Adrenal gland (tissue), 12 donors: ENCODE measurements around the gene TELO2. TPM values are rescaled to one million over a fixed set of nuclear protein-coding genes. Genes with fewer than 3 reads are reported as not detected.

Source experiments
- DNase-seq, 7 donors: peaks; one replicate each; pipeline ENCODE4 v3.0.0-alpha.2; 2019 to 2020
- H3K27ac ChIP-seq, 5 donors: fragments of 200-600 bp; sonication (generic) in 4 of 5; 1 replicate in 3 of 5; 2 replicates in 2 of 5; pipeline versions ENCODE4 v1.5.1 to v1.8.0; 2016 to 2020; ENCODE audit warnings: mild to moderate bottlenecking in 1 of 5
- H3K27me3 ChIP-seq: fragments of 200-600 bp; 2 replicates; pipeline ENCODE4 v1.8.0; 2021
- H3K36me3 ChIP-seq, 2 donors: fragments of 200-600 bp; replicated peaks in 1 of 2; 1 replicate in 1 of 2; 2 replicates in 1 of 2; pipeline versions ENCODE4 v1.5.1 to v1.8.0; 2018 to 2022
- H3K4me1 ChIP-seq, 2 donors: fragments of 200-600 bp; replicated peaks in 1 of 2; 1 replicate in 1 of 2; 2 replicates in 1 of 2; pipeline versions ENCODE4 v1.5.1 to v1.8.0; 2018 to 2021
- H3K4me3 ChIP-seq, 4 donors: fragments of 200-600 bp; sonication (generic) in 3 of 4; one replicate each; pipeline ENCODE4 v1.5.1; 2016 to 2018
- H3K9me3 ChIP-seq, 3 donors: fragments of 200-600 bp; sonication (generic) in 1 of 3; replicated peaks in 1 of 3; 1 replicate in 2 of 3; 2 replicates in 1 of 3; pipeline versions ENCODE4 v1.5.1 to v1.8.0; 2016 to 2021
- POLR2A ChIP-seq, 2 donors: fragments of 450-650 bp; IDR thresholded peaks; one replicate each; pipeline ENCODE4 v1.6.1; 2017; ENCODE audit warnings: antibody characterized with exemption in 2 of 2, mild to moderate bottlenecking in 2 of 2, moderate library complexity in 1 of 2
- WGBS, 4 donors: extraction: QIAGEN DNeasy Blood & Tissue Kit in 2 of 4; methylation state at CpG; one replicate each; pipeline versions ENCODE4 v1.1.5 to v1.1.7; 2013 to 2017; 5-methylcytosine and 5-hydroxymethylcytosine counted together
- intact Hi-C, 2 donors: fragments of 100-400 bp; cut with DNase I; formaldehyde crosslinking; loops; one replicate each; pipeline versions ENCODE4 v1.14.1 to v1.15.0; 2022 to 2023
- polyA plus RNA-seq, 3 donors: library from polyadenylated mRNA; stranded (reverse); fragments of 200-250 nt in 2 of 3; fragments of 350-450 nt in 1 of 3; fragmentation: Illumina TruSeq in 1 of 3; extraction: RNeasy Lipid Tissue Mini Kit (QIAGEN cat#74804) in 1 of 3; gene quantifications; one replicate each; pipeline ENCODE4 v1.2.3, GENCODE V29; 2013 to 2014
- total RNA-seq, 9 donors: library from RNA; depleted of rRNA in 4 of 9; stranded (reverse); fragments of >200 nt in 4 of 9; fragments of 120-200 nt in 1 of 9; fragmentation: NEBNext Ultra II Directional in 1 of 9; extraction: Animal tissue kit (Norgen Biotek cat#: 25700) in 1 of 9; gene quantifications; one replicate each; pipeline versions ENCODE4 v1.1.0 to v1.2.4, GENCODE V29; 2013 to 2023
- TF ChIP-seq, protein P1 (sequence below), 6 experiments: fragments of 450-650 bp in 4 of 6; fragments of 200-600 bp in 2 of 6; sonication (generic) in 1 of 6; IDR thresholded peaks; 1 replicate in 5 of 6; 2 replicates in 1 of 6; pipeline versions ENCODE4 v1.5.1 to v1.8.0; 2016 to 2021; ENCODE audit warnings: antibody characterized with exemption in 6 of 6, mild to moderate bottlenecking in 2 of 6, moderate library complexity in 1 of 6
- donor health status: healthy with polysubstance abuse.
- donor health status: Bipolar disorder and iron deficiency.
- donor health status: DM: yes; HTN: yes; CAD: no.
- donor health status: DM: no; HTN: no; CAD: no.
- donor health status: DM: no; HTN: no; CAD: no.
- donor health status: DM: yes; HTN: yes; CAD: no.

TELO2 gene
- total and polyA plus RNA-seq, 12 donors: 1.3 to 173 (median 23.7) TPM

DNA sequence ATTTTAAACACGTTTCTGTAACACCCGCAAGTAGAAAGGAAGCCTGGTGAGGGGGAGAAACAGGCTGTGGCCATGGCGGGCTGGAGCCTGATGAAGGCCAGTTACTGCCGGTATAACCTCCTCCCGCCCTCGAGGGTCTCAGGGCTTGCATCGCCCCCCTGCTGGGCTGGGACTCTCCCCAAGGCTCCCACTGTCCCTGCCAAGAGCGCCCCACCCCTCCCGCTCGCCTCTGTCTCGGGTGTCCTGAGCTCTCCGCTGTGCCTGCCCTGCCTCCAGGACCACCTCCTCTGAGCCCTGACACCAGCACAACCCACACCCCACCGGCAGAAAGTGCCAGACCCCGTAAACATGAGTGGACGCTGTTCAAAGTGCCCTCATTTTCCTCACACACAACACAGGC lies 59.0 kb downstream of the TELO2 start:
- Histone ChIP-seq H3K27me3 (no peaks in the 10 kb centered on the region), H3K4me3 (no peak overlapping the region), H3K9me3 (no peaks in the 10 kb centered on the region), H3K4me1 (peaks cover 0 to 36% of the 10 kb centered on the region in 2 donors), H3K36me3 (peaks cover 0 to 43% of the 10 kb centered on the region in 2 donors), H3K27ac (peak overlapping the region in 1 of 5 donors; percentile 74)
- TF ChIP-seq, protein P1, sequence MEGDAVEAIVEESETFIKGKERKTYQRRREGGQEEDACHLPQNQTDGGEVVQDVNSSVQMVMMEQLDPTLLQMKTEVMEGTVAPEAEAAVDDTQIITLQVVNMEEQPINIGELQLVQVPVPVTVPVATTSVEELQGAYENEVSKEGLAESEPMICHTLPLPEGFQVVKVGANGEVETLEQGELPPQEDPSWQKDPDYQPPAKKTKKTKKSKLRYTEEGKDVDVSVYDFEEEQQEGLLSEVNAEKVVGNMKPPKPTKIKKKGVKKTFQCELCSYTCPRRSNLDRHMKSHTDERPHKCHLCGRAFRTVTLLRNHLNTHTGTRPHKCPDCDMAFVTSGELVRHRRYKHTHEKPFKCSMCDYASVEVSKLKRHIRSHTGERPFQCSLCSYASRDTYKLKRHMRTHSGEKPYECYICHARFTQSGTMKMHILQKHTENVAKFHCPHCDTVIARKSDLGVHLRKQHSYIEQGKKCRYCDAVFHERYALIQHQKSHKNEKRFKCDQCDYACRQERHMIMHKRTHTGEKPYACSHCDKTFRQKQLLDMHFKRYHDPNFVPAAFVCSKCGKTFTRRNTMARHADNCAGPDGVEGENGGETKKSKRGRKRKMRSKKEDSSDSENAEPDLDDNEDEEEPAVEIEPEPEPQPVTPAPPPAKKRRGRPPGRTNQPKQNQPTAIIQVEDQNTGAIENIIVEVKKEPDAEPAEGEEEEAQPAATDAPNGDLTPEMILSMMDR (IDR thresholded peaks at IDR 0.05): no peak
- TF ChIP-seq POLR2A (IDR thresholded peaks at IDR 0.05): no peak
- DNase-seq: no peak
- 80 to 91% (median 85%) methylated on average over 6 to 15 of the region's 15 CpGs for WGBS, 4 donors
- intact Hi-C loops: no loop called here

DNA sequence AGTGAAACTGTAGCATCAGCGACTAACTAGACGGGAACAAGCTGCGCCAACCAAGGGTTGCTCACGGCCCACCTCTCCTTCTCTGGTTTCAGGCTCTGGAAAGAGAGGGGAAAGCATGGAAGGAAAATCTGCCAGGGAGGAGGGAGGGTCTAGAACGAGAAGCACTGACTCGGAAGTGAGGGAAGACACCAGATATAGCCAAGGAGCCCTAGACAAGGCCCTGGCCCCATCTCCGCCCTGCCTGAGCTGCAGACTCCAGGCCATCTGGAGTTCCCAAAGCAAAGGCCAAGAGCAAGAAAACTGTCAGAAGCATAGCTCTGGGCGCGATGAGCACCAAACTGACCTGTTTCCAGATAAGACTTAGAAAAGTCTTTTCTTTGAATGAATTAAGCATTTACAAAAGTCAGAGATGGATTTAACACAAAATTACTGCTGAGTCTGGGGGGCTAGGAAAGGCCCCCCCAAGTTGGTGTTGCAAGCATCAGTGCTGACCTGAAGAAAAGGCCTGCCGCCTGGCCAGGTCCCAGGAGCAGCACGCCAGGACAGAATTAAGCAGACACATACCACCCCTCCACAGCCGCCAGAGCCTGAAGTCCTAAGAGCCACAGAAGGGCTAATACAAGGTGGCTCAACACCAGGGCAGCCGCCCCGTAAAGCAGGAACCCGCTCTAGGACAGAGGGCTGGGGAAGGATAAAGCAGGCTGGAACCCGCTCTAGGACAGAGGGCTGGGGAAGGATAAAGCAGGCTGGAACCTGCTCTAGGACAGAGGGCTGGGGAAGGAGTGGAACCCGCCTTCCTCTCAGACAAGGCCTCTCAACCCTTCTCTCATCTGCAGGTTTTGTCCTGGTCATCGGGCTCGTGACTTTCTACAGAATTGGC lies 61.0 kb downstream of the TELO2 start:
- Histone ChIP-seq H3K36me3 (peaks cover 0 to 56% of the 10 kb centered on the region in 2 donors), H3K4me1 (peaks cover 0 to 17% of the 10 kb centered on the region in 2 donors)

DNA sequence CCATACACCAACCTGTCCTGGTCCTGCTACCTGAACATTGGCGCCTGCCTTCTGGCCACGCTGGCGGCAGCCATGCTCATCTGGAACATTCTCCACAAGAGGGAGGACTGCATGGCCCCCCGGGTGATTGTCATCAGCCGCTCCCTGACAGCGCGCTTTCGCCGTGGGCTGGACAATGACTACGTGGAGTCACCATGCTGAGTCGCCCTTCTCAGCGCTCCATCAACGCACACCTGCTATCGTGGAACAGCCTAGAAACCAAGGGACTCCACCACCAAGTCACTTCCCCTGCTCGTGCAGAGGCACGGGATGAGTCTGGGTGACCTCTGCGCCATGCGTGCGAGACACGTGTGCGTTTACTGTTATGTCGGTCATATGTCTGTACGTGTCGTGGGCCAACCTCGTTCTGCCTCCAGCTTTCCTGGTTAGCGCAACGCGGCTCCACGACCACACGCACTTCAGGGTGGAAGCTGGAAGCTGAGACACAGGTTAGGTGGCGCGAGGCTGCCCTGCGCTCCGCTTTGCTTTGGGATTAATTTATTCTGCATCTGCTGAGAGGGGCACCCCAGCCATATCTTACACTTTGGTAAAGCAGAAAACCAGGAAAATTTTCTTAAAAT lies 61.8 kb downstream of the TELO2 start:
- 95 to 96% (median 95%) methylated on average over 29 to 34 of the region's 34 CpGs for WGBS, 4 donors
- no peaks in the 10 kb centered on the region for H3K27me3 ChIP-seq
- intact Hi-C loops: no loop called here

More for the DNA sequence above, 61.0 kb downstream of the TELO2 start:
- no peaks in the 10 kb centered on the region for H3K27me3 ChIP-seq
- peak overlapping the region in 2 of 5 donors; percentile 8 to 61 for H3K27ac ChIP-seq
- DNase-seq: no peak
- TF ChIP-seq, protein P1 (IDR thresholded peaks at IDR 0.05): no peak
- H3K9me3 ChIP-seq: no peaks in the 10 kb centered on the region
- WGBS, 4 donors: 78 to 89% (median 82%) methylated on average over 18 to 19 of the region's 19 CpGs
- intact Hi-C loops: no loop called here
- H3K4me3 ChIP-seq: no peak overlapping the region

DNA sequence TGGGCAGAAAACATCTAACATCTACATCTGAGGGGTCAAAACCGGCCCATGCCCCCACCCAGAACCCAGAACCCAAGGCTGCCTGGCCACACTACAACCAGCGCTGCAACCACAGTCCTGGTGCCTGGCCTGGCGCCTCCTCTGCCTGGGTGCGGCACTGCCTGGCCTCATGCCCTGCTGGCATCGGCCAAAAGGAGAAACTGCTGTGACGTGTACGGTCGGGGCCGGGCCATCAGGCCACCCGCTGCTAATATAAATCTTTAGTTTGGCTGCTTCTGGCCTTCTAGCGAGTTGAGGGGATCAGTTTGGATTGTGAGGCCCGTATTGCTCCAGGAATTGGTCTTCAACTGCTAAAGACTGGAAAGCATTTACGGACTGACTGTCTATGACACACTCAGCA lies 63.1 kb downstream of the TELO2 start:
- H3K4me3 ChIP-seq: no peak overlapping the region
- intact Hi-C loops: no loop called here
- DNase-seq: no peak
- 71 to 89% (median 83%) methylated on average over 10 to 13 of the region's 13 CpGs for WGBS, 4 donors
- H3K27me3 ChIP-seq: no peaks in the 10 kb centered on the region
- no peaks in the 10 kb centered on the region for H3K9me3 ChIP-seq
- peak overlapping the region in 1 of 5 donors; percentile 3 for H3K27ac ChIP-seq
- TF ChIP-seq POLR2A (IDR thresholded peaks at IDR 0.05): no peak
- TF ChIP-seq, protein P1 (IDR thresholded peaks at IDR 0.05): no peak
- H3K4me1 ChIP-seq: no peaks in the 10 kb centered on the region
- H3K36me3 ChIP-seq: peaks cover 0 to 69% of the 10 kb centered on the region in 2 donors

More for the DNA sequence above, 61.8 kb downstream of the TELO2 start:
- peak overlapping the region in 1 of 5 donors; percentile 61 for H3K27ac ChIP-seq
- no peak for DNase-seq
- TF ChIP-seq, protein P1 (IDR thresholded peaks at IDR 0.05): no peak
- TF ChIP-seq POLR2A (IDR thresholded peaks at IDR 0.05): no peak
- H3K9me3 ChIP-seq: no peaks in the 10 kb centered on the region
- no peak overlapping the region for H3K4me3 ChIP-seq
- peaks cover 0 to 10% of the 10 kb centered on the region in 2 donors for H3K4me1 ChIP-seq
- peaks cover 0 to 55% of the 10 kb centered on the region in 2 donors for H3K36me3 ChIP-seq
